SK-N-SH treated with all-trans-retinoic acid at 6 μM for 48 hours (cell line): ENCODE data around the gene KNDC1.

ENCODE experiments used
- ATAC-seq: fragments of 200-7000 bp; cut with Tn5 transposase; 3 replicates; pipeline ENCODE4 v1.9.1; 2020; ENCODE audit warnings: mild to moderate bottlenecking, moderate library complexity
- ARNTL ChIP-seq: fragments of 450-650 bp; formaldehyde crosslinking; IDR thresholded peaks from 2 replicates; pipeline ENCODE4 v1.5.0; 2020; ENCODE audit warnings: low read depth, mild to moderate bottlenecking, moderate library complexity, borderline replicate concordance
- BACH2 ChIP-seq: fragments of 250-450 bp; sonication (Bioruptor Pico); IDR thresholded peaks from 2 replicates; pipeline ENCODE4 v1.9.0; 2021; ENCODE audit warnings: mild to moderate bottlenecking, borderline replicate concordance
- CREB5 ChIP-seq: fragments of 250-450 bp; sonication (Bioruptor Pico); IDR thresholded peaks from 2 replicates; pipeline ENCODE4 v1.5.1; 2020; ENCODE audit warnings: low read depth, mild to moderate bottlenecking, moderate library complexity
- CSDC2 ChIP-seq: fragments of 250-450 bp; sonication (Bioruptor Pico); IDR thresholded peaks from 2 replicates; pipeline ENCODE4 v1.5.0; 2020; ENCODE audit warnings: mild to moderate bottlenecking, moderate library complexity
- CSRNP3 ChIP-seq: fragments of 250-450 bp; sonication (Bioruptor Pico); IDR thresholded peaks from 2 replicates; pipeline ENCODE4 v1.5.1; 2021; ENCODE audit warnings: mild to moderate bottlenecking, moderate library complexity
- ESRRG ChIP-seq: fragments of 250-450 bp; sonication (Bioruptor Pico); IDR thresholded peaks from 2 replicates; pipeline ENCODE4 v1.6.1; 2021; ENCODE audit warnings: mild to moderate bottlenecking
- OSR1 ChIP-seq: fragments of 250-450 bp; sonication (Bioruptor Pico); IDR thresholded peaks from 2 replicates; pipeline ENCODE4 v1.8.0; 2022; ENCODE audit warnings: moderate library complexity, mild to moderate bottlenecking, inconsistent platforms
- PPARA ChIP-seq: fragments of 250-450 bp; sonication (Bioruptor Pico); IDR thresholded peaks from 2 replicates; pipeline ENCODE4 v1.5.0; 2020; ENCODE audit warnings: mild to moderate bottlenecking, borderline replicate concordance
- SNAI2 ChIP-seq: fragments of 250-450 bp; sonication (Bioruptor Pico); IDR thresholded peaks from 2 replicates; pipeline ENCODE4 v1.5.0; 2020; ENCODE audit warnings: mild to moderate bottlenecking, moderate library complexity
- TCF4 ChIP-seq: fragments of 250-450 bp; sonication (Bioruptor Pico); IDR thresholded peaks from 2 replicates; pipeline ENCODE4 v1.8.0; 2021; ENCODE audit warnings: mild to moderate bottlenecking, moderate library complexity, borderline replicate concordance
- TOX ChIP-seq: fragments of 250-450 bp; sonication (Bioruptor Pico); IDR thresholded peaks from 2 replicates; pipeline ENCODE4 v1.8.0; 2021; ENCODE audit warnings: mild to moderate bottlenecking, moderate library complexity, borderline replicate concordance
- TSHZ2 ChIP-seq: fragments of 250-450 bp; sonication (Bioruptor Pico); IDR thresholded peaks from 2 replicates; pipeline ENCODE4 v1.5.0; 2020; ENCODE audit warnings: mild to moderate bottlenecking, moderate library complexity
- ZC3H10 ChIP-seq: fragments of 250-450 bp; sonication (Bioruptor Pico); IDR thresholded peaks from 2 replicates; pipeline ENCODE4 v1.5.1; 2021; ENCODE audit warnings: mild to moderate bottlenecking, moderate library complexity
- ZFP3 ChIP-seq: fragments of 250-450 bp; sonication (Bioruptor Pico); IDR thresholded peaks from 2 replicates; pipeline ENCODE4 v1.5.0; 2020; ENCODE audit warnings: mild to moderate bottlenecking, moderate library complexity
- ZFP30 ChIP-seq: fragments of 450-650 bp; formaldehyde crosslinking; IDR thresholded peaks from 2 replicates; pipeline ENCODE4 v1.5.0; 2022; ENCODE audit warnings: mild to moderate bottlenecking, moderate library complexity
- ZNF565 ChIP-seq: fragments of 450-650 bp; formaldehyde crosslinking; conservative IDR thresholded peaks from 2 replicates; pipeline ENCODE4 v1.5.0; 2020; ENCODE audit warnings: low read depth, mild to moderate bottlenecking, moderate library complexity
- ZNF70 ChIP-seq: fragments of 450-650 bp; formaldehyde crosslinking; IDR thresholded peaks from 2 replicates; pipeline ENCODE4 v1.5.0; 2020; ENCODE audit warnings: mild to moderate bottlenecking, moderate library complexity
- TF ChIP-seq, protein P1 (sequence below): fragments of 250-450 bp; sonication (Bioruptor Pico); IDR thresholded peaks from 2 replicates; pipeline ENCODE4 v1.8.0; 2020; ENCODE audit warnings: mild to moderate bottlenecking, moderate library complexity, borderline replicate concordance

KNDC1 gene

GRCh38 chr10:133162910-133163856 is 3.2 kb downstream of the KNDC1 start:
- no peak for ATAC-seq
- TF ChIP-seq TSHZ2 (CRISPR knock-in tag): no peak
- TF ChIP-seq CSDC2 (CRISPR knock-in tag): no peak
- TF ChIP-seq CREB5: no peak
- no peak for TF ChIP-seq ZC3H10 (CRISPR knock-in tag)
- no peak for TF ChIP-seq CSRNP3
- no peak for TF ChIP-seq OSR1 (CRISPR knock-in tag)
- TF ChIP-seq PPARA: no peak
- TF ChIP-seq BACH2 (CRISPR knock-in tag): no peak
- TF ChIP-seq TCF4 (CRISPR knock-in tag): no peak
- TF ChIP-seq ESRRG (CRISPR knock-in tag): no peak
- no peak for TF ChIP-seq SNAI2
- no peak for TF ChIP-seq TOX (CRISPR knock-in tag)
- no peak for TF ChIP-seq ZFP30 (CRISPR knock-in tag)
- TF ChIP-seq ZNF70 (CRISPR knock-in tag): no peak
- TF ChIP-seq ZFP3 (CRISPR knock-in tag): no peak
- no peak for TF ChIP-seq ARNTL (CRISPR knock-in tag)
- no peak for TF ChIP-seq ZNF565 (CRISPR knock-in tag)
- TF ChIP-seq, protein P1, sequence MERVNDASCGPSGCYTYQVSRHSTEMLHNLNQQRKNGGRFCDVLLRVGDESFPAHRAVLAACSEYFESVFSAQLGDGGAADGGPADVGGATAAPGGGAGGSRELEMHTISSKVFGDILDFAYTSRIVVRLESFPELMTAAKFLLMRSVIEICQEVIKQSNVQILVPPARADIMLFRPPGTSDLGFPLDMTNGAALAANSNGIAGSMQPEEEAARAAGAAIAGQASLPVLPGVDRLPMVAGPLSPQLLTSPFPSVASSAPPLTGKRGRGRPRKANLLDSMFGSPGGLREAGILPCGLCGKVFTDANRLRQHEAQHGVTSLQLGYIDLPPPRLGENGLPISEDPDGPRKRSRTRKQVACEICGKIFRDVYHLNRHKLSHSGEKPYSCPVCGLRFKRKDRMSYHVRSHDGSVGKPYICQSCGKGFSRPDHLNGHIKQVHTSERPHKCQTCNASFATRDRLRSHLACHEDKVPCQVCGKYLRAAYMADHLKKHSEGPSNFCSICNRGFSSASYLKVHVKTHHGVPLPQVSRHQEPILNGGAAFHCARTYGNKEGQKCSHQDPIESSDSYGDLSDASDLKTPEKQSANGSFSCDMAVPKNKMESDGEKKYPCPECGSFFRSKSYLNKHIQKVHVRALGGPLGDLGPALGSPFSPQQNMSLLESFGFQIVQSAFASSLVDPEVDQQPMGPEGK: no peak

- TF ChIP-seq, protein P1: no peak
- TF ChIP-seq ARNTL (CRISPR knock-in tag): no peak
- no peak for TF ChIP-seq CSDC2 (CRISPR knock-in tag)
- no peak for TF ChIP-seq ZNF565 (CRISPR knock-in tag)
- TF ChIP-seq TCF4 (CRISPR knock-in tag): no peak
- ATAC-seq: no peak
Observed at GRCh38 chr10:133163889-133164815, 4.1 kb downstream of the KNDC1 start.
